GM18517 (cell line): Measurements from ENCODE around the gene STEAP1.
A peak's percentile ranks its signal among the peaks of the same experiment; 100 is the strongest.

Experiments
- ATAC-seq: cut with Tn5 transposase; IDR thresholded peaks from one replicate; pipeline ENCODE4 v1.9.1; 2021; ENCODE audit warnings: mild to moderate bottlenecking, moderate library complexity; ENCODE audit not compliant: unreplicated experiment

The STEAP1 gene

DNA sequence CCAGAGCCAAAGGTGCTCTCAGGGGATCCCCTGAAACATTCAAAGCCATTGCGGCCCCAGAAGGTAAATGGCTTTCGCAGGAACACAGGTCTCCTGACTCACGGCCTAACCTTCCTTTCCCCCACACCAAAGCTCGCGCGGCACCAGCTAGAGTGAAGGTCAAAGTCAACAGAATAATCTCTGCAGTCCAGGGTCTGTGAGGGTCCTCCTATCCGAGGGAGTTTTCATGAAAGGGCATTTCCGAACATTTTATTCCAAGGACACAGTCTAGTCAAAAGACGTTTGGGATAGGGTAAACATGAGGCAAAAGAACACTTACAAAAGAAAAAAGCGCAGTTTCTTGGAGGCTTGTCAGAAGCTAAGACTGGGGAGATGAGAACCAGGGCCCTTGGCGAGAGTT, 56.7 kb downstream of the STEAP1 start:
- ATAC-seq: peak; percentile 23

DNA sequence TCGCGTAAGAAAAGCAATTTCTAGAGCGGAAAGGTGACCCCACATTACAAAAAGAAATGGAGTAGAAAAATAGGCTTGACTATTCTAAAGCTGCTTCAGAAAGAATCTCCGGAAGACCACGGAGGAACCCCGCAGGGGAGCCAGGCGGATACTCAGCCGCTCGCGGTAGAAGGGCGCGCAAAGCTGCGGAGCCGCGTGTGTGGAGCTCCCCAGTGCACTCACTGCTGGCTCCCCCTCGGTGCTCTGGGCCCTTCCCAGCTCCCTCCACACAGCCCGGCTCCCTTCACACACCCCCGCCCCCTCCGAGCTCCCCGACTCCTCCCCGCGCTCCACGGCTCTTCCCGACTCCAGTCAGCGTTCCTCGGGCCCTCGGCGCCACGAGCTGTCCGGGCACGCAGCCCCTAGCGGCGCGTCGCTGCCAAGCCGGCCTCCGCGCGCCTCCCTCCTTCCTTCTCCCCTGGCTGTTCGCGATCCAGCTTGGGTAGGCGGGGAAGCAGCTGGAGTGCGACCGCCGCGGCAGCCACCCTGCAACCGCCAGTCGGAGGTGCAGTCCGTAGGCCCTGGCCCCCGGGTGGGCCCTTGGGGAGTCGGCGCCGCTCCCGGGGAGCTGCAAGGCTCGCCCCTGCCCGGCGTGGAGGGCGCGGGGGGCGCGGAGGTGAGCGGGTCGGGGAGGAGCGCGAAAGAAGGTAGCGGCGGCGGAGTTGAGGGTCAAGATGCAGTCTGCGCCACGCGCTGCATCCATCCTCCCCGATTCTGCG, 57.3 kb downstream of the STEAP1 start, which contains the start of gene STEAP2:
STEAP2 (plus strand) TSS at position 350 of the 758 bp plus-strand sequence. CDS start 13,343 bp downstream, outside the sequence.
- ATAC-seq: peak; percentile 87

DNA sequence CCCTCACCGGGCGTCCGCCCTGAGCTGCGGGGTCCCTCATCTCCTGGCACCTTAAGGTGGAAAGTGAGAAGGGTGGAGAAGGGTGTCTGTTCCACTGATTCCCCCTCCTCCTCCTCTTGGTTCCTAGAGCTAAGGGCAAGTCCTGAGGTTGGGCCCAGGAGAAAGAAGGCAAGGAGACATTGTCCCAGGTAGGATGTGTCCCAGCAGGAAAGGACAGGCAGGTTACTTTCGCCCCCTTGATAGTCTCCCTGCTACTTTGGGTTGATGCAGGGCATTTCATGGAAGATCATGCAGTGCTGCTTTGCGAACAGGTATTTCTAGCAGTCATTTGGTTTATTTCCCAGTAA, 57.9 kb downstream of the STEAP1 start:
- no peak for ATAC-seq

DNA sequence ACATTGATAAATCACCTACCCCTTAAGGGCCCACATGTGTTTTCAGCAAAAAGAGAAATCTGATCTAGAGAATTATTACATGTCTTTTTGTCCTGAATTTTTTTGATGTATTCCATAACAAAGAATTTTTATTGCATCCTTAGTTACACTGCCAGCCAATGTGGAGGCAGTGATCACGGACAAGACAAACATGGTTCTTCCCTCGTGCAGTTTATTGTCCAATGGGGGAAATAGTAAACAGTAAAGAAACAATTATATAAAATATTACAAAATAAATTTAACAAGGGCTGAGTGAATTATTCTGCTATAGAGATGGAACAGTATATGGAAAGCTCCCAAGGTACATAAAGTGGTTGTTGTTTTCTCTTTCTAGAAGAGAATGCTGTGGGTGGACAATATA, 59.3 kb downstream of the STEAP1 start:
- ATAC-seq: no peak
